Measurements from ENCODE around the gene ITGAX. TPM values are rescaled to one million over a fixed set of nuclear protein-coding genes. Genes with fewer than 3 reads are reported as not detected.
"Not testable (repeated sequence)": the region's sequence is repeated elsewhere in the genome, so short reads cannot be mapped to it uniquely, and the experiment has no call there.

Gene ITGAX
- 9.7 and 18.6 TPM in 2 replicates for total RNA-seq (2014; rRNA removed; shearing (Covaris generic); ENCODE audit: low replicate concordance)

GRCh38 chr16:31354394-31355291, at the start of gene ITGAX:
Gene ITGAX, plus strand, starts transcription at chr16:31355176. Its CDS starts 79 bp downstream, at chr16:31355255.
- peak; percentile 86 for DNase-seq (ENCODE audit: low read depth)
- in situ Hi-C loops (cut with HindIII; ENCODE audit: low pct_unique_long_range_greater_than_20kb, low sequenced_read_pairs), result no loop called here

DNA sequence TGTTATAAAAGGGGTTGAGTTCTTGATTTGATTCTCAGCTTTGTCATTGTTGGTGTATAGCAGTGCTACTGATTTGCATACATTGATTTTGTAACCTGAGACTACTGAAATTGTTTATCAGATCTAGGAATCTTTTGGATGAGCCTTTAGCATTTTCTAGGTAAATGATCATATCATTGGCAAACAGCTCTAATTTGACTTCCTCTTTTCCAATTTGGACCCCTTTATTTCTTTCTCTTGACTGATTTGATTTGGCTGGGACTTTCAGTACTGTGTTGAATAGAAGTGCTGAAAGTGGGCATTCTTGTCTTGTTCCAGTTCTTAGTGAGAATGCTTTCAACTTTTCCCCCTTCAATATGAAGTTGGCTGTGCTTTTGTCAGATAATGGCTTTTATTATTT, 49.8 kb upstream of the ITGAX start:
- in situ Hi-C loops (cut with HindIII; ENCODE audit: low pct_unique_long_range_greater_than_20kb, low sequenced_read_pairs), result no loop called here
- DNase-seq (ENCODE audit: low read depth), result no peak

DNA sequence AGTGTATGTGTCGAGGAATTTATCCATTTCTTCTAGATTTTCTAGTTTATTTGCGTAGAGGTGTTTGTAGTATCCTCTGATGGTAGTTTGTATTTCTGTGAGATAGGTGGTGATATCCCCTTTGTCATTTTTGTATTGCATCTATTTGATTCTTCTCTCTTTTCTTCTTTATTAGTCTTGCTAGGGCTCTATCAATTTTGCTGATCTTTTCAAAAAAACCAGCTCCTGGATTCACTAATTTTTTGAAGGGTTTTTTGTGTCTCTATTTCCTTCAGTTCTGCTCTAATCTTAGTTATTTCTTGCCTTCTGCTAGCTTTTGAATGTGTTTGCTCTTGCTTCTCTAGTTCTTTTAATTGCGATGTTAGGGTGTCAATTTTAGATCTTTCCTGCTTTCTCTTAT, 46.6 kb upstream of the ITGAX start:
- DNase-seq (ENCODE audit: low read depth); in situ Hi-C loops (cut with HindIII; ENCODE audit: low pct_unique_long_range_greater_than_20kb, low sequenced_read_pairs): not testable (repeated sequence)

DNA sequence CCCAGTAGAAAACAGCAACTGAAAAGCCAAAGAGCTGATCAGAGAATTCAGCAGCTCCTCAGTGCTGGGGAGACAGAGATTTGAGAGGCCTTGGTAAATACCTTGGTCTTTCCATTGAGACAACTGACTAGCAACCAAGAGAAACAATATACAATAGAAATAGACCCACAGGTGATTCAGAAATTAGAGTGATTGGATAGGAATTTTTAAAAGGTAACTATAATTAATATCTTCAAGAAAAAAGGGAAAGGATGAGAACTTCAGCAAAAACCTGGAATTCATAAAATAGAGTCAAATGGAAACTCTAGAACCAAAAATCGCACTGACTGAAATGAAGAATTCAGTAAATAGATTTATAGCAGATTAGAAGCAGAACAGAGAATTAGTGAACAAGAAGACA, 32.5 kb upstream of the ITGAX start:
- DNase-seq (ENCODE audit: low read depth), result no peak
- in situ Hi-C loops (cut with HindIII; ENCODE audit: low pct_unique_long_range_greater_than_20kb, low sequenced_read_pairs), result no loop called here

- DNase-seq (ENCODE audit: low read depth), result no peak
These were observed 30.9 kb upstream of the ITGAX start for GRCh38 chr16:31323959-31324629.

GRCh38 chr16:31325171-31325570, 29.8 kb upstream of the ITGAX start:
- in situ Hi-C loops (cut with HindIII; ENCODE audit: low pct_unique_long_range_greater_than_20kb, low sequenced_read_pairs), result no loop called here
- DNase-seq (ENCODE audit: low read depth), result no peak

More at GRCh38 chr16:31323959-31324629, 30.9 kb upstream of the ITGAX start:
- in situ Hi-C loops (cut with HindIII; ENCODE audit: low pct_unique_long_range_greater_than_20kb, low sequenced_read_pairs), result no loop called here

- in situ Hi-C loops (cut with HindIII; ENCODE audit: low pct_unique_long_range_greater_than_20kb, low sequenced_read_pairs), result no loop called here
- DNase-seq (ENCODE audit: low read depth), result no peak
These were observed 27.2 kb upstream of the ITGAX start for GRCh38 chr16:31327646-31328225.

DNA sequence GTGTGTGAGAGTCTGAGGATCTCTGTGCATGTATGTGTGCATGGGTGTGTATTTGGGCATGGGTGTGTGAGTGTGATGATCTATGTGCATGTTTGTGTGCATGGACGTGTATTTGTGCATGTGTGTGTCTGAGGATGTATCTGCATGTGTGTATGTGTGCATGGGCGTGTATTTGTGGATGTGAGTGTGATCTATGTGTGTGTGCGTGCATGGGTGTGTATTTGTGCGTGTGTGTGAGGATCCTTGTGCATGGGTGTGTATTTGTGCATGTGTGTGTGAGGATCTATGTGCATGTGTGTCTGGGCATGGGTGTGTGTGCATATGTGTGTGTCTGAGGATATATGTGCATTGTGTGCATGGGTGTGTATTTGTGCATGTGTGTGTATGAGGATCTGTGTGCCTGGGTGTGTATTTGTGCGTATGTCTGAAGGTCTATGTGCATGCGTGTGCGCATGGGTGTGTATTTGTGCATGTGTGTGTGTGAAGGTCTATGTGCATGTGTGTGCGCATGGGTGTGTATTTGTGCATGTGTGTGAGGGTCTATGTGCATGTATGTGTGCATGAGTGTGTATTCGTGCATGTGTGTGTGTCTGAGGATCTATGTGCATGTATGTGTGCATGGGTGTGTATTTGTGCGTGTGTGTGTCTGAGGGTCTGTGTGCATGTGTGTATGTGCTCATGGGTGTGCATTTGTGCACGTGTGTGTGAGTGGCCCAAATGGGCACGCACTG, 26.5 kb upstream of the ITGAX start:
- in situ Hi-C loops (cut with HindIII; ENCODE audit: low pct_unique_long_range_greater_than_20kb, low sequenced_read_pairs), result no loop called here
- DNase-seq (ENCODE audit: low read depth), result no peak

- in situ Hi-C loops (cut with HindIII; ENCODE audit: low pct_unique_long_range_greater_than_20kb, low sequenced_read_pairs), result no loop called here
- no peak for DNase-seq (ENCODE audit: low read depth)
These were observed 25.1 kb upstream of the ITGAX start for GRCh38 chr16:31329671-31330552.

- no peak for DNase-seq (ENCODE audit: low read depth)
- in situ Hi-C loops (cut with HindIII; ENCODE audit: low pct_unique_long_range_greater_than_20kb, low sequenced_read_pairs), result no loop called here
These were observed 24.5 kb upstream of the ITGAX start for GRCh38 chr16:31330553-31330890.

- DNase-seq (ENCODE audit: low read depth), result no peak
- in situ Hi-C loops (cut with HindIII; ENCODE audit: low pct_unique_long_range_greater_than_20kb, low sequenced_read_pairs), result no loop called here
These were observed 23.7 kb upstream of the ITGAX start for GRCh38 chr16:31331141-31331764.

DNA sequence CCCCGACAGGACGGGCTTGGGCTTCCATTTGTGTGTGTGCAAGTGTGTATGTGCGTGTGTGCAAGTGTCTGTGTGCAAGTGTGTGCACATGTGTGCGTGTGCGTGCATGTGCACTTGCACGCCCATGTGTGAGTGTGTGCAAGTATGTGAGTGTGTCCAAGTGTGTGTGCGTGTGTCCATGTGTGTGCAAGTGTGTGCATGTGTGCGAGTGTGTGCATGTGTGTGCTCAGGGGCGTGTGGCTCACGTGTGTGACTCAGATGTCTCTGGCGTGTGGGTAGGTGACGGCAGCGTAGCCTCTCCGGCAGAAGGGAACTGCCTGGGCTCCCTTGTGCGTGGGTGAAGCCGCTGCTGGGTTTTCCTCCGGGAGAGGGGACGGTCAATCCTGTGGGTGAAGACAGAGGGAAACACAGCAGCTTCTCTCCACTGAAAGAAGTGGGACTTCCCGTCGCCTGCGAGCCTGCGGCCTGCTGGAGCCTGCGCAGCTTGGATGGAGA, 23.1 kb upstream of the ITGAX start:
- DNase-seq (ENCODE audit: low read depth), result no peak
- in situ Hi-C loops (cut with HindIII; ENCODE audit: low pct_unique_long_range_greater_than_20kb, low sequenced_read_pairs), result no loop called here

GRCh38 chr16:31332544-31332943, 22.4 kb upstream of the ITGAX start:
- in situ Hi-C loops (cut with HindIII; ENCODE audit: low pct_unique_long_range_greater_than_20kb, low sequenced_read_pairs), result no loop called here
- DNase-seq (ENCODE audit: low read depth), result no peak

GRCh38 chr16:31333686-31334649, 21.0 kb upstream of the ITGAX start:
- in situ Hi-C loops (cut with HindIII; ENCODE audit: low pct_unique_long_range_greater_than_20kb, low sequenced_read_pairs), result no loop called here
- DNase-seq (ENCODE audit: low read depth), result peak; percentile 54

DNA sequence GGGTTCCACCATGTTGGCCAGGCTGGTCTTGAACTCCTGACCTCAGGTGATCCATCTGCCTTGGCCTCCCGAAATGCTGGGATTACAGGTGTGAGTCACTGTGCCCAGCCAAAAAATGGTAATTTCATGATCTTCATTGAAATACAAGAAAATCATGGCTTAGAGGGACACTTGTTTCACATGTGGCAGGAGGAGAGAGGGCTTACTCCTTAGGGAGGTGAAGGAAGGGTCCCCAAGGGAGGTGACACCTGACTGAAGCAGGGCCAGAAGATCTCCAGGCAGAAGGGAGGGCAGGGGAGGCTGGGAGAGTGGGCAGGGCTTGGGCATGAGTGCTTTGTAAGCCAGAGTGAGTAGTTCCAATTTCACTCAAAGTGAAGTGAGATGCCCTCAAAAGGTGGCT, 20.0 kb upstream of the ITGAX start:
- in situ Hi-C loops (cut with HindIII; ENCODE audit: low pct_unique_long_range_greater_than_20kb, low sequenced_read_pairs), result no loop called here
- no peak for DNase-seq (ENCODE audit: low read depth)

GRCh38 chr16:31335431-31335830, 19.5 kb upstream of the ITGAX start:
- no peak for DNase-seq (ENCODE audit: low read depth)
- in situ Hi-C loops (cut with HindIII; ENCODE audit: low pct_unique_long_range_greater_than_20kb, low sequenced_read_pairs), result no loop called here

All from Caki2 (cell line).